A549 (cell line): Measurements from ENCODE around the gene PDE10A.

Experiments
- HOXB13 ChIP-seq: fragments of 250-450 bp; sonication (Bioruptor Pico); IDR thresholded peaks from 2 replicates; pipeline ENCODE4 v1.5.0; 2020; ENCODE audit warnings: low read depth, mild to moderate bottlenecking, moderate library complexity
- JUN ChIP-seq, 2 experiments: fragments of >200 bp; sonication (Bioruptor Twin); formaldehyde crosslinking; IDR thresholded peaks; 2 replicates in 1 of 2; 3 replicates in 1 of 2; pipeline ENCODE4 v1.6.1; 2016 to 2017
- KDM1A ChIP-seq: fragments of 200-600 bp; sonication (generic); IDR thresholded peaks from 2 replicates; pipeline ENCODE4 v1.6.1; 2016; ENCODE audit warnings: low read depth, mild to moderate bottlenecking
- NR3C1 ChIP-seq: fragments of >200 bp; sonication (Bioruptor Twin); formaldehyde crosslinking; IDR thresholded peaks from 3 replicates; pipeline ENCODE4 v1.6.1; 2017
- POLR2A ChIP-seq: IDR thresholded peaks from 2 replicates; pipeline ENCODE4 v1.6.1; 2012; ENCODE audit warnings: mild to moderate bottlenecking, low read length
- RAD21 ChIP-seq, 2 experiments: fragments of >200 bp in 1 of 2; sonication (Bioruptor Twin) in 1 of 2; formaldehyde crosslinking in 1 of 2; IDR thresholded peaks in 1 of 2; conservative IDR thresholded peaks in 1 of 2; 2 replicates in 1 of 2; 3 replicates in 1 of 2; pipeline ENCODE4 v1.6.1; 2012 to 2018; ENCODE audit warnings: inconsistent platforms in 1 of 2
- RNF2 ChIP-seq: fragments of 200-600 bp; sonication (generic); IDR thresholded peaks from 2 replicates; pipeline ENCODE4 v1.6.1; 2016; ENCODE audit warnings: low read depth, mild to moderate bottlenecking, antibody characterized with exemption, moderate library complexity, borderline replicate concordance
- TF ChIP-seq, protein P1 (sequence below): fragments of >200 bp; sonication (Bioruptor Twin); formaldehyde crosslinking; IDR thresholded peaks from 3 replicates; pipeline ENCODE4 v1.5.1; 2016
- TF ChIP-seq, protein P2 (sequence below): fragments of 200-600 bp; sonication (generic); IDR thresholded peaks from 2 replicates; pipeline ENCODE4 v1.6.1; 2016; ENCODE audit warnings: antibody characterized with exemption, mild to moderate bottlenecking, moderate library complexity
- TF ChIP-seq, protein P3 (sequence below): fragments of 250-450 bp; sonication (Bioruptor Pico); IDR thresholded peaks from 2 replicates; pipeline ENCODE4 v1.5.0; 2021; ENCODE audit warnings: mild to moderate bottlenecking, moderate library complexity, borderline replicate concordance

DNA sequence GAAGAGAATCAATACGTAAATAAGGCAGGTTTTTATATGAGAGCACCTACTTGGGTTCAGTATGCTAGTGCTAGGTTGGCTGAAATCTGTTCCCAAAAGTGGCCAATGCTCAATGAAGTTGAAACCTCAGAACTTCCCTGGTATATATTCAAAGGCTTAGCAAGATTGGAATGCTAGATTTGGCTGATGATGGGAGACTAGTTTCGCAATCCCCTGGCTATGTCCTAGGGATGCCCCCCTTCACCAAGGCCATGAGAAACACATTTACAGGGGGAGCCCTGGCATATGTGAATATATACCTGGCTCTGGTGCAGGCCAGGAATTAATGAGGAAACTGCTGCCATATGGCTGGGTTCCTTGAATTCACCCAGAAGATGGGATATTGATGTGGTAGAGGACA lies 211.2 kb downstream of the PDE10A start:
- TF ChIP-seq, protein P1, sequence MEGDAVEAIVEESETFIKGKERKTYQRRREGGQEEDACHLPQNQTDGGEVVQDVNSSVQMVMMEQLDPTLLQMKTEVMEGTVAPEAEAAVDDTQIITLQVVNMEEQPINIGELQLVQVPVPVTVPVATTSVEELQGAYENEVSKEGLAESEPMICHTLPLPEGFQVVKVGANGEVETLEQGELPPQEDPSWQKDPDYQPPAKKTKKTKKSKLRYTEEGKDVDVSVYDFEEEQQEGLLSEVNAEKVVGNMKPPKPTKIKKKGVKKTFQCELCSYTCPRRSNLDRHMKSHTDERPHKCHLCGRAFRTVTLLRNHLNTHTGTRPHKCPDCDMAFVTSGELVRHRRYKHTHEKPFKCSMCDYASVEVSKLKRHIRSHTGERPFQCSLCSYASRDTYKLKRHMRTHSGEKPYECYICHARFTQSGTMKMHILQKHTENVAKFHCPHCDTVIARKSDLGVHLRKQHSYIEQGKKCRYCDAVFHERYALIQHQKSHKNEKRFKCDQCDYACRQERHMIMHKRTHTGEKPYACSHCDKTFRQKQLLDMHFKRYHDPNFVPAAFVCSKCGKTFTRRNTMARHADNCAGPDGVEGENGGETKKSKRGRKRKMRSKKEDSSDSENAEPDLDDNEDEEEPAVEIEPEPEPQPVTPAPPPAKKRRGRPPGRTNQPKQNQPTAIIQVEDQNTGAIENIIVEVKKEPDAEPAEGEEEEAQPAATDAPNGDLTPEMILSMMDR, result no peak
- TF ChIP-seq HOXB13 (CRISPR knock-in tag), result no peak
- no peak for TF ChIP-seq JUN (IDR thresholded peaks at IDR 0.05)
- TF ChIP-seq RAD21 (conservative IDR thresholded peaks at IDR 0.05 in 1 of 2, IDR thresholded peaks at IDR 0.05 in 1 of 2), result no peak
- no peak for TF ChIP-seq KDM1A
- TF ChIP-seq NR3C1, result no peak
- TF ChIP-seq, protein P2, sequence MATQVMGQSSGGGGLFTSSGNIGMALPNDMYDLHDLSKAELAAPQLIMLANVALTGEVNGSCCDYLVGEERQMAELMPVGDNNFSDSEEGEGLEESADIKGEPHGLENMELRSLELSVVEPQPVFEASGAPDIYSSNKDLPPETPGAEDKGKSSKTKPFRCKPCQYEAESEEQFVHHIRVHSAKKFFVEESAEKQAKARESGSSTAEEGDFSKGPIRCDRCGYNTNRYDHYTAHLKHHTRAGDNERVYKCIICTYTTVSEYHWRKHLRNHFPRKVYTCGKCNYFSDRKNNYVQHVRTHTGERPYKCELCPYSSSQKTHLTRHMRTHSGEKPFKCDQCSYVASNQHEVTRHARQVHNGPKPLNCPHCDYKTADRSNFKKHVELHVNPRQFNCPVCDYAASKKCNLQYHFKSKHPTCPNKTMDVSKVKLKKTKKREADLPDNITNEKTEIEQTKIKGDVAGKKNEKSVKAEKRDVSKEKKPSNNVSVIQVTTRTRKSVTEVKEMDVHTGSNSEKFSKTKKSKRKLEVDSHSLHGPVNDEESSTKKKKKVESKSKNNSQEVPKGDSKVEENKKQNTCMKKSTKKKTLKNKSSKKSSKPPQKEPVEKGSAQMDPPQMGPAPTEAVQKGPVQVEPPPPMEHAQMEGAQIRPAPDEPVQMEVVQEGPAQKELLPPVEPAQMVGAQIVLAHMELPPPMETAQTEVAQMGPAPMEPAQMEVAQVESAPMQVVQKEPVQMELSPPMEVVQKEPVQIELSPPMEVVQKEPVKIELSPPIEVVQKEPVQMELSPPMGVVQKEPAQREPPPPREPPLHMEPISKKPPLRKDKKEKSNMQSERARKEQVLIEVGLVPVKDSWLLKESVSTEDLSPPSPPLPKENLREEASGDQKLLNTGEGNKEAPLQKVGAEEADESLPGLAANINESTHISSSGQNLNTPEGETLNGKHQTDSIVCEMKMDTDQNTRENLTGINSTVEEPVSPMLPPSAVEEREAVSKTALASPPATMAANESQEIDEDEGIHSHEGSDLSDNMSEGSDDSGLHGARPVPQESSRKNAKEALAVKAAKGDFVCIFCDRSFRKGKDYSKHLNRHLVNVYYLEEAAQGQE, result no peak
- no peak for TF ChIP-seq RNF2
- TF ChIP-seq POLR2A, result no peak
- TF ChIP-seq, protein P3, sequence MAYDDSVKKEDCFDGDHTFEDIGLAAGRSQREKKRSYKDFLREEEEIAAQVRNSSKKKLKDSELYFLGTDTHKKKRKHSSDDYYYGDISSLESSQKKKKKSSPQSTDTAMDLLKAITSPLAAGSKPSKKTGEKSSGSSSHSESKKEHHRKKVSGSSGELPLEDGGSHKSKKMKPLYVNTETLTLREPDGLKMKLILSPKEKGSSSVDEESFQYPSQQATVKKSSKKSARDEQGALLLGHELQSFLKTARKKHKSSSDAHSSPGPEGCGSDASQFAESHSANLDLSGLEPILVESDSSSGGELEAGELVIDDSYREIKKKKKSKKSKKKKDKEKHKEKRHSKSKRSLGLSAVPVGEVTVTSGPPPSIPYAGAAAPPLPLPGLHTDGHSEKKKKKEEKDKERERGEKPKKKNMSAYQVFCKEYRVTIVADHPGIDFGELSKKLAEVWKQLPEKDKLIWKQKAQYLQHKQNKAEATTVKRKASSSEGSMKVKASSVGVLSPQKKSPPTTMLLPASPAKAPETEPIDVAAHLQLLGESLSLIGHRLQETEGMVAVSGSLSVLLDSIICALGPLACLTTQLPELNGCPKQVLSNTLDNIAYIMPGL, result no peak
